ENCODE data around the gene DMRTC2. TPM values are rescaled to one million over a fixed set of nuclear protein-coding genes. Genes with fewer than 3 reads are reported as not detected.
A peak's percentile ranks its signal among the peaks of the same experiment; 100 is the strongest.

The DMRTC2 gene
- total and polyA plus RNA-seq, 2 of the 13 experiments (the other 11 are each of a cell fraction or from before 2014, with no cell fraction given), result not detected

GRCh38 chr19:41859618-41860418 lies 15.0 kb downstream of the DMRTC2 start, which contains the start of gene RPS19 (continued):
- TF ChIP-seq SKI (IDR thresholded peaks at IDR 0.05; ENCODE audit: partially characterized antibody), result no peak
- no peak for TF ChIP-seq ATM (IDR thresholded peaks at IDR 0.05; ENCODE audit: borderline replicate concordance)
- TF ChIP-seq ZNF354B (CRISPR knock-in tag; IDR thresholded peaks at IDR 0.05), result no peak
- TF ChIP-seq CBFB (CRISPR knock-in tag; IDR thresholded peaks at IDR 0.05), result peak; percentile 70; the same call in 1 of the 2 replicates
- no peak for TF ChIP-seq ZNF33A (CRISPR knock-in tag; IDR thresholded peaks at IDR 0.05; ENCODE audit: borderline replicate concordance)
- TF ChIP-seq SYNCRIP (IDR thresholded peaks at IDR 0.05; ENCODE audit: insufficient read depth, low read depth, low read length), result no peak
- no peak for TF ChIP-seq ZNF256 (CRISPR knock-in tag; conservative IDR thresholded peaks at IDR 0.05)
- TF ChIP-seq ZNF362 (CRISPR knock-in tag; IDR thresholded peaks at IDR 0.05; ENCODE audit: borderline replicate concordance), result no peak; the same call in 1 of the 2 replicates
- TF ChIP-seq ARHGAP35 (CRISPR knock-in tag; IDR thresholded peaks at IDR 0.05; ENCODE audit: borderline replicate concordance), result 0 out of 2 replicates have a peak, but pooled peaks have one; percentile 31
- TF ChIP-seq ATF4 (CRISPR knock-in tag; IDR thresholded peaks at IDR 0.05), result peak in 1 of 2 experiments; percentile 66; a peak in 1 of 4 replicates
- TF ChIP-seq ZNF160 (CRISPR knock-in tag; IDR thresholded peaks at IDR 0.05), result peak; percentile 37; the same call in 1 of the 2 replicates
- TF ChIP-seq ZNF432 (CRISPR knock-in tag; IDR thresholded peaks at IDR 0.05; ENCODE audit: borderline replicate concordance), result no peak
- peak; percentile 63; the same call in 1 of the 2 replicates for TF ChIP-seq ZNF333 (CRISPR knock-in tag; IDR thresholded peaks at IDR 0.05; ENCODE audit: borderline replicate concordance)
- peak; percentile 80 for TF ChIP-seq ZNF275 (CRISPR knock-in tag; IDR thresholded peaks at IDR 0.05; ENCODE audit: borderline replicate concordance)
- peak; percentile 50 for TF ChIP-seq TEAD3 (CRISPR knock-in tag; optimal IDR thresholded peaks at IDR 0.05; ENCODE audit: borderline replicate concordance)
- no peak for TF ChIP-seq ZBTB34 (CRISPR knock-in tag; IDR thresholded peaks at IDR 0.05)
- peak; percentile 99 for TF ChIP-seq ARNT2 (CRISPR knock-in tag; IDR thresholded peaks at IDR 0.05; ENCODE audit: low read depth)
- no peak for TF ChIP-seq CBX2 (IDR thresholded peaks at IDR 0.05; ENCODE audit: low read depth, low read length)
- TF ChIP-seq CBX2 (CRISPR knock-in tag; IDR thresholded peaks at IDR 0.05; ENCODE audit: low read depth), result no peak
- no peak for TF ChIP-seq HDAC6 (IDR thresholded peaks at IDR 0.05; ENCODE audit: low read depth, low read length)
- peak; percentile 23 for TF ChIP-seq HNRNPK (IDR thresholded peaks at IDR 0.05; ENCODE audit: low read depth, low read length, poor library complexity, severe bottlenecking)
- TF ChIP-seq GTF2F1 (IDR thresholded peaks at IDR 0.05; ENCODE audit: low read length), result peak; percentile 77
- peak; percentile 63; the same call in 1 of the 2 replicates for TF ChIP-seq BRF2 (CRISPR knock-in tag; IDR thresholded peaks at IDR 0.05)
